Choroid plexus epithelial cell (primary cell): ENCODE measurements around the gene NHSL2.
A peak's percentile ranks its signal among the peaks of the same experiment; 100 is the strongest.

Source experiments
- DNase-seq: peaks from one replicate; pipeline ENCODE4 v3.0.0-alpha.2; 2010; ENCODE audit warnings: low read depth
- H3K4me3 ChIP-seq: 2 replicates; pipeline ENCODE4 v1.5.1; 2011; ENCODE audit warnings: low read depth, mild to moderate bottlenecking, control low read depth, low read length, moderate library complexity
- CTCF ChIP-seq: conservative IDR thresholded peaks from 2 replicates; pipeline ENCODE4 v1.5.1; 2011; ENCODE audit warnings: low read depth, mild to moderate bottlenecking, control low read depth, inconsistent platforms, low read length, moderate library complexity

Gene NHSL2

GRCh38 chrX:72130762-72131250 is 220.2 kb downstream of the NHSL2 start:
- DNase-seq = no peak
- no peak for TF ChIP-seq CTCF
- H3K4me3 ChIP-seq = peak overlapping the region; percentile 55

- no peak for TF ChIP-seq CTCF
- DNase-seq = peak; percentile 87
- peak within 1 kb of the TSS; percentile 55 for H3K4me3 ChIP-seq
Measured at GRCh38 chrX:72131317-72132294, 221.0 kb downstream of the NHSL2 start, which contains the start of gene RTL5. RTL5 (minus strand) TSS chrX:72131915.

GRCh38 chrX:72132456-72132855 is 221.8 kb downstream of the NHSL2 start:
- DNase-seq = no peak
- TF ChIP-seq CTCF = no peak
- H3K4me3 ChIP-seq = no peak overlapping the region

GRCh38 chrX:72133851-72134546 is 223.4 kb downstream of the NHSL2 start:
- DNase-seq = no peak
- H3K4me3 ChIP-seq = no peak overlapping the region
- TF ChIP-seq CTCF = no peak

GRCh38 chrX:72137846-72138495 is 227.3 kb downstream of the NHSL2 start:
- no peak for TF ChIP-seq CTCF
- no peak overlapping the region for H3K4me3 ChIP-seq
- DNase-seq = no peak

GRCh38 chrX:72139538-72139937 is 228.9 kb downstream of the NHSL2 start:
- no peak for TF ChIP-seq CTCF
- no peak overlapping the region for H3K4me3 ChIP-seq
- DNase-seq = no peak
